Stimulated activated CD4-positive, alpha-beta T cell treated with anti-CD3 and anti-CD28 coated beads, Interleukin-12 subunit alpha, Interleukin-12 subunit beta, amount 100 ng/mL, for 48 hours (primary cell): Measurements from ENCODE around the gene OBSL1.

Source experiments
- DNase-seq, 3 donors: peaks; one replicate each; pipeline ENCODE4 v3.0.0-alpha.2; 2020; ENCODE audit warnings: low read depth in 2 of 3, low spot score in 1 of 3

OBSL1 gene

GRCh38 chr2:219596954-219597551 lies 25.7 kb upstream of the OBSL1 start:
- DNase-seq: no peak

GRCh38 chr2:219595256-219595655 lies 23.9 kb upstream of the OBSL1 start:
- DNase-seq: no peak

DNA sequence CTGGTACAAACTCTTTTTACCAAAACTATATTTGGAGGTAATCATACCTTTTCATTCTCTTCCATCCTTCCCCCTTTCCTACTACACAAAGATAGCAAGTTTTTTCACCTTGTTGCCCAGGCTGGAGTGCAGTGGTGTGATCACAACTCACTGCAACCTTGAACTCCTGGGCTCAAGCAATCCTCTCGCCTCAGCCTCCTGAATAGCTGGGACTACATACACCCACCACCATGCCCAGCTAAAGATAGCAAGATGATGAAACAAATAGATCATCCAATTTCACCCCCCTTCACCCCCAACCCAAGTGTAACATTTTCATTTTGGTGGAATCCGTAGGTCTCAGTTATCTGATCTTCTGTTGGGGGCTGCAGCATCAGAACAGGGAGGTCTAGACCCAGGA lies 21.8 kb upstream of the OBSL1 start:
- DNase-seq: no peak

GRCh38 chr2:219592736-219593135 lies 21.4 kb upstream of the OBSL1 start:
- no peak for DNase-seq

DNA sequence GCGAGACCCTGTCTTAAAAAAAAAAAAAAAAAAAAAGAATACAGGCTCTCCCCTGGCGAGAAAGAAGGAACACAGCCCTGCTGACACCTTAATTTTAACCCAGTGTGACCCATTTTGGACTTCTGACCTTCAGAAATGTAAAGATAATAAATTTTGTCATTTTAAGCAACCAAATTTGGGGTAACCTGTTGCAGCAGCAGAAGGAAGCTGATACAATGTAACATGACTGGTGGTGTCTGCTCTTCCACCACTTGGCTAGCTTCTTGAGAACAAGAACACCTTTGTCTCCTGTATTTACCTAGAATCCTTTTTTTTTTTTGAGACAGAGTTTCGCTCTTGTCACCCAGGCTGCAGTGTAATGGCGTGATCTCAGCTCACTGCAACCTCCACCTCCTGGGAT lies 19.8 kb upstream of the OBSL1 start:
- DNase-seq: no peak

DNA sequence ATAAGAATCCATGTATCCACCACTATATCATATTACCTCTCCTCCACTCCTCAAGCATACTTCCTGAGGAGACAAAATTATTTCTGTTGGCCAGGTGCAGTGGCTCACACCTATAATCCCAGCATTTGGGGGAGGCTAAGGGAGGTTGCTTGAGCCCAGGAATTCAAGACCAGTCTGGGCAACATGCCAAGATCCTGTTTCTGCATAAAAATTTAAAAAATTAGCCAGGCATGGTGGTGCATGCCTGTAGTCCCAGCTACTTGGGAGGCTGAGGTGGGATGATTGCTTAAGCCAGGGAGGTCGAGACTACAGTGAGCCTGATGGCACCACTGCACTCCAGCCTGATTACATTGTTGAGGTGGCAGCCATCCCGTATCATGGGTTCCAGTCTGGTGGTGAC lies 10.0 kb upstream of the OBSL1 start:
- DNase-seq: no peak

GRCh38 chr2:219578811-219579613 lies 7.7 kb upstream of the OBSL1 start:
- no peak for DNase-seq

GRCh38 chr2:219576505-219577388 lies 5.4 kb upstream of the OBSL1 start:
- DNase-seq: no peak

DNA sequence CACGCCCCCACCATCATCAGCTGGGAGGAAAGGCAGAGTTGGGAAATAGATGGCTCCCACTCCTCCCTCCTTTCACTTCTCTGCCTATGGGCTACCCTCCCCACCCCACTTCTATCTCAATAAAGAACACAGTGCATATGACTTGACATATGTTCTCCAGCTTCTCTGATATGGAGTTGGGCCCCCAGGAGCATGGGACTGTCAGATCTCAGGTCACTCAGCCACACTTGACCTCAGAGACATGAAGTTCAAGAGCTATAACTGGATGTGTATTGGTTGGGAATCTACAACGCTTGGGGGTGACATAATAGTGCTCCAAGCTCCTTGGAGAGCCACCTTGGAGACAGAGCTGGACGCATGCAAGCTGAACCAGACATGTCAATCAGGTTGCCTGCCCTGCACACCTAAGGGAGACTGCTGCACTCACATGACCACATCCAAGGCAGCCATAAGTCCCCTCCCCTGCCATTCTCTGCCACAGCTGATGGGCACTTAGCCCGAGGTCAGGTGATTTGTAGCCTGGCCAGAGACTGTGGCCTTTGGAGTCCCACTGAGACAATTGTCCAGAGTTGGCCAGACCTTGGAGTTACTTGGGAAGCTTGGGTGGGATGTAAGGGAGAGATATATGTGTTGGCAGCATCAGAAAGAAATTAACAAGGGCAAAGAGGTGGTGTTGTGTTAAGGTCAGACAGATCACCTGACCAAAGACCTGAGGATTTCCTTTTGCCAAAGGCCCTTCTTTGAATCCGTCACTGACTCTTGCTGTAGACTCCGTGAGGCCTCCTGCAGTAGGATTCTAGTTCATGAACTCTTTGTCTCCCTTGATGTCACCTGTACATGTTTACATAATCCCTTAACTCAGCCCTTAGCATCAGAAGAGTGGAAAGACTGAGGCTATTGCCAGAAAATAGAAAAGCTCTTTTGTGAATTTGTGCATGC lies 4.5 kb upstream of the OBSL1 start:
- DNase-seq: no peak

DNA sequence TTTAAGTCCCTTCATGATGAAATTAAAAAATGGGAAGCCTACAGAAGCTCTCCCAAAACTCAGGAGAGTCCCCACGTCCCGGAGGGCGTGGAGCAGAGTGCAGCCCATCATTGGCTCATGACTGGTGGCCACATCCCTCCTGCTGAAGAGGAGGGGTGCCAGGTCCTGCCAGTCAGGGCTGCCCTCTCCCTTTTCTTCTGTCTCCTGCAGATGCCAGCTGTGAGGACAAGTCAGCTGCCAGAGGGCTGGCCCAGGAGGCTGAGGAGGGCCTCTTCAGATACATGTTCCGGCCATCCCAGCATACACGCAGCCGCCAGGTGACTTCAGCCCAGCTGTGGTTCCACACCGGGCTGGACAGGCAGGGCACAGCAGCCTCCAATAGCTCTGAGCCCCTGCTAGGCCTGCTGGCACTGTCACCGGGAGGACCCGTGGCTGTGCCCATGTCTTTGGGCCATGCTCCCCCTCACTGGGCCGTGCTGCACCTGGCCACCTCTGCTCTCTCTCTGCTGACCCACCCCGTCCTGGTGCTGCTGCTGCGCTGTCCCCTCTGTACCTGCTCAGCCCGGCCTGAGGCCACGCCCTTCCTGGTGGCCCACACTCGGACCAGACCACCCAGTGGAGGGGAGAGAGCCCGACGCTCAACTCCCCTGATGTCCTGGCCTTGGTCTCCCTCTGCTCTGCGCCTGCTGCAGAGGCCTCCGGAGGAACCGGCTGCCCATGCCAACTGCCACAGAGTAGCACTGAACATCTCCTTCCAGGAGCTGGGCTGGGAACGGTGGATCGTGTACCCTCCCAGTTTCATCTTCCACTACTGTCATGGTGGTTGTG lies 3.4 kb upstream of the OBSL1 start:
- DNase-seq: no peak

DNA sequence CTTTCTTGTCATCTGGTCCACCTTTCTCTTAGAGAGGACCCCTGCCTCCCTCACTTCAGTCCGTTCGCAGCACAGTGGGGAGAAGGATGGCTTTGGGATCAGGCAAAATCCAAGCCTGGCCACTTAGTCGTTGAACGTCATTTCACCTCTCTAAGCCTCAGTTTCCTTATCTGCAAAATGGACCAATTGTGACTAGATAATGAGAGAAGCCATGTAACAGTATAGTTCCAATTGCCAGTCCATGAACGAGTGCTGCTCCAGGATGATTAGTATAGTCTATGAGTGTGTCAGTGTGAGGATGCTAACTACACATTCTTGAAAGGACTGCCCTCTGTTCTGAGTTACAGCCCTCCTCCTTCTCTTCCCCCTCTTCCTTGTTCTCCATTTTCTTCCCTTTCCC lies 1.8 kb upstream of the OBSL1 start:
- no peak for DNase-seq

DNA sequence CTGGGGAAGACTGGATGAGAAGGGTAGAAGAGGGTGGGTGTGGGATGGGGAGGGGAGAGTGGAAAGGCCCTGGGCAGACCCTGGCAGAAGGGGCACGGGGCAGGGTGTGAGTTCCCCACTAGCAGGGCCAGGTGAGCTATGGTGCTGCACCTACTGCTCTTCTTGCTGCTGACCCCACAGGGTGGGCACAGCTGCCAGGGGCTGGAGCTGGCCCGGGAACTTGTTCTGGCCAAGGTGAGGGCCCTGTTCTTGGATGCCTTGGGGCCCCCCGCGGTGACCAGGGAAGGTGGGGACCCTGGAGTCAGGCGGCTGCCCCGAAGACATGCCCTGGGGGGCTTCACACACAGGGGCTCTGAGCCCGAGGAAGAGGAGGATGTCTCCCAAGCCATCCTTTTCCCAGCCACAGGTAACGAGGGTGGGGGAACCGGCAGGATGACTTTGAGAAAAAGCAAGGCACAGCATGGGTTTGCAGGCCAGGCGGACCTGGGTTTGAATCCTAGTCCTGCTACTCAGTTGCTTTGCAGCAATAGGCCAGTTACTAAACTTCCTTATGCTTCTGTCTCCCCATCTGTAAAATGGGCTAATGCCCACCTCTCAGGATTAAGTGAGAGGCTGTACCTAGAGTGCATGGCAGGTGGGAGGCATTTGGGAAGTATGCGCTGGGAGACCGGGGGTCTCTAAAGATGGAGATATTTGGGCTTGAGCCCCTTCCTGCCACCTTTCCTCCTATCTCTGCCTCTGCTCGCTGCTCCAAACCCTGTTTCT lies 1.1 kb upstream of the OBSL1 start, which contains the start of gene INHA:
TSS of gene INHA (plus strand) at position 74 of the 765 bp plus-strand sequence. CDS start at position 139, 65 bp downstream.
- no peak for DNase-seq

DNA sequence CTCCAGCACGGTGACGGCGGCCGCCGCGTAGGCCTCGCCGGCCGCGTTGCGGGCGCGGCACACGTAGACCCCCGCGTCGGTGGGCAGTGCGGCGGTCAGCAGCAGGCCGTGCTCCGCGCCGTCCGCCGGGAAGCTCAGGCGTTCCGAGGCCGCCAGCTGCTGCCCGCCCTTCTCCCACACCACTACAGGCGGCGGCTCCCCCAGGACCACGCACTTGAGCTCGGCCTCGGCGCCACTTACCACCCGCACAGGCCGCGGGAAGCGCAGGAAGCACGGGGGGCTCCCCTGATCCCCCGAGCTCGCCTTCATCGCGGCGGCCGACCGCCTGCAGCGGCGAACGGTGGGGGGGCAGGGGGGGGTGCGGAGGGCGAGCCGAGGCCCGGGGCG lies 422 bp downstream of the OBSL1 start:
- DNase-seq: no peak

DNA sequence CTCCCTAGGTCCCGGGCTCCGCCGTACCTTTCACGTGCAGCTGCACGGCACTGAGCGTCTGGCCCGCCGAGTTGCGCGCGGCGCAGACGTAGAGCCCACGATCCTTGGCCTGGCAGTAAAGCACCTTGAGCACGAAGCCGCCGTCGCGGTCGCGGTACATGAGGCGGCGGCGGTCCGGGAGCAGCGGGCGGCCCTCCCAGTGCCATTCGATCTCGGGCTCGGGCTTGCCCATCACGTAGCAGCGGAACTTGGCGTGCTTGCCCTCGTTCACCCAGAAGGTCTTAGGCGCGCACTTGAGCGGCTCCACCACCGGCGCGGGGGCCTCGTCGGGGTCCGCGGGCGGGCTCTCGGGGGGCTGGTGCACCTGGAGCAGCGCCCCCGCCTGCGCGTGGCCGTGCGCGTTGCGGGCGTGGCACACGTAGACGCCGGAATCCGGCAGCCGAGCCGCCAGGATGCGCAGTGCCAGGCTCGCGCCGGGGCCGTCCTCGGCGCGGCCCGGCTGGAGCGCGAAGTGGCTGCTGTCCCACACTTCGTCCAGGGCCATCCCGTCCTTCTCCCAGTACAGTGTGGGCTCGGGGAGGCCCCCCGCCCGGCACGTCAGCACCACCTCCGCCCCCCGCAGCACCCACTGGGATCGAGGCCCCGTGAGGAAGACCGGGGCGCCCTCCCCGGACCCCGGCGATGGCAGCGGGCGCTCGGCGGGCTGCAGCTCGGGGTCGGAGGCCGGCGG lies 980 bp downstream of the OBSL1 start:
- DNase-seq: no peak

DNA sequence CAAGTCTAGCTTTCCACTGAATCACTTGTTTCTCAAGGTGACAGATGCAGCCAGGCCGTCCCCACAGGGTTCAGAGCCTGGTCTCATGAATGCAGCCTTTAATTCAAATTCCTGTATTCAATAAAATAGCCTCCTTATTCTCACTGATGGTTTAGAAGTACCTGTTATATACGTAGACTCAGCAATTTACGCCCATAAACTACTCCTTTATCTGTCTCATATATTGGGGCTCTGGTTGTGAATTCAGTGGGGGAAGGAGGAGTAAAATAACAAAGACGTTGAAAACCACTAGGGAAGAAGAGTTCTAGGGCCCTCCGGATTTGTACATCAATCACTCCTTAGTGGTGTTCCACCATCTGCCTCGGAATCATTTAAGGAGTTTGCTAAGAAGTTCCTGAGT lies 1.7 kb downstream of the OBSL1 start:
- DNase-seq: no peak

DNA sequence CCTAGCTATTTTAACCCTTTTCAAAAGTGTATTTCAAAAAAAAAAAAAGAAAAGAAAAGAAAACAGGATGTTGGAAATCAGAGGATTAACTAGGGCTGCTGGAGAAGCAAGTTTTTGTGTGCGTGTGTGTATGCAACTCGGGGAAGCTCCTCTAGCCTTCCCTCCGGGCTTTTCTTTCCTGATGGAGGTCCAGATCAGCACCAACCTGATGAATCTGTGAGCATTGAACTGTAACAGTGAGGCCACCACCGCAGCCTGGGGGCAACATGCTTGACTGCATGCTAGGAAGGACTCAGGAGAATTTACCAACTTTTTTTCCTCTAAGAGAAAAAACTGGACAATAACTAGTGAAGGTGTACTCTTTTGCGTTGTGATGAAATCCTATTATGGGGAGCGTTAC lies 2.3 kb downstream of the OBSL1 start:
- DNase-seq: no peak

DNA sequence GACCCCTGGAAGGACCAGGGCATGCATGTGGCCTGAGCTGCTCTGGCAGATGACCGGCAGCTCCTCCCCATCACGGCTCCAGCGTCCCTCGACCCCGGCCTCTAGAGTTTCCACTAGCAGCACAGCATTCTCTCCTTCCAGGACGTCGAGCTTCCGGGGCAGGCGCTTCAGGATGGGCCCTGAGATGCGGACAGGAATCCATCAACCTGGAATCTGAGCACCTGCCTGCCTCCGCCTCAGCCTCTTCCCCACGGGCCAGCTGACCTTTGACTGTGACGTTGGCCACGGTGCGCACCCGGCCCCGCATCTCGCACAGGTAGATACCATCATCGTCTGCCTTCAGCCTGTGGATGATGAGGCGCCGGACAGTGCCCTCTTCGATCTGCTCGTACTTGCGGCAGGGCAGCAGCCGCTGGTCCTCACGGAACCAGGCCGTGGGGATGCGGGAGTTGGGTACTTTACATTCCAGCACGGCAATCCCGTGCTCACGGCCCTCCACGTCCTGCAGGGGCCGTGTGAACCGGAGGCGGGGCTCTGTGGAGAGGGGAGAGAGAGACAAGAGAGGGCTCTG lies 3.5 kb downstream of the OBSL1 start:
- no peak for DNase-seq

DNA sequence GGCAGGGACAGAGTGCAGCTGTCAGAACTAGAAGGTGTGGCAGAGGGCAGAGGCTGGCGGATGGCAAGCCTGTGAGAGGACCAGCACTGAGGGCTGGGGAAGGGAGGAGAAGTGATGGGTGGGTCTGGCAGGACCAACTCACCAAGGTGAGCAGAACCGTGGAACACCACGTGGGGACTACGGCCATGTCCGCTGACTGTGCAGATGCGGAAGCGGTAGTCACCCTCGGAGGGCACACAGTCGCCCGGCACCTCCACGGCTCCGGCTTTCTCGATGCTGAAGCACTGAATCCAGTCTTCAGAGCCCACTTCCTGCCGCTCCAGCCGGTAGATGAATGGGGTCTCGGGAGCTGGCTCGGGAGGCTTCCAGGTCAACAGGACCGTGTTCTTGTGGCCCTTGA lies 4.2 kb downstream of the OBSL1 start:
- no peak for DNase-seq
